ENCODE data around the gene DDX20.

DDX20 gene

GRCh38 chr1:111762332-111762731, 6.6 kb downstream of the DDX20 start:
- no peak for TF ChIP-seq CTCF (IDR thresholded peaks at IDR 0.05; ENCODE audit: control extremely low read depth, extremely low read depth, low read depth, missing control alignments)
- ChIA-PET POLR2A (no interaction called here), CTCF (interaction anchor here (0.8 to 1.3 kb wide), 2 partner anchors 15 to 255 kb away, joined by 3 to 4 read pairs; no protein-coding TSS in a partner anchor)
- DNase-seq (ENCODE audit: extremely low spot score), result no peak

GRCh38 chr1:111768023-111768422, 12.3 kb downstream of the DDX20 start:
- CTCF ChIA-PET, result interaction anchor here (1.0 to 5.8 kb wide), 18 partner anchors 11 to 986 kb away, joined by 3 to 61 read pairs (median 5); partner anchors contain the start of genes ADORA3, DDX20, INKA2 and TMIGD3
- no peak for DNase-seq (ENCODE audit: extremely low spot score)
- no peak for TF ChIP-seq CTCF (IDR thresholded peaks at IDR 0.05; ENCODE audit: control extremely low read depth, extremely low read depth, low read depth, missing control alignments)
- POLR2A ChIA-PET, result no interaction called here

GRCh38 chr1:111768625-111769024, 12.9 kb downstream of the DDX20 start:
- POLR2A ChIA-PET, result no interaction called here
- CTCF ChIA-PET, result interaction anchor here (0.7 to 5.8 kb wide), 27 partner anchors 9 to 738 kb away, joined by 3 to 61 read pairs (median 5); partner anchors contain the start of genes ADORA3, ATP5PB, C1orf162 and DDX20
- no peak for DNase-seq (ENCODE audit: extremely low spot score)
- no peak for TF ChIP-seq CTCF (IDR thresholded peaks at IDR 0.05; ENCODE audit: control extremely low read depth, extremely low read depth, low read depth, missing control alignments)

- TF ChIP-seq CTCF (IDR thresholded peaks at IDR 0.05; ENCODE audit: control extremely low read depth, extremely low read depth, low read depth, missing control alignments), result peak; percentile 78
- CTCF ChIA-PET, result interaction anchor here (0.7 to 5.8 kb wide), 45 partner anchors 8 to 739 kb away, joined by 3 to 61 read pairs (median 4); partner anchors contain the start of genes ADORA3, ATP5PB, C1orf162 and DDX20
- POLR2A ChIA-PET, result no interaction called here
- DNase-seq (ENCODE audit: extremely low spot score), result peak; percentile 53
Observed at GRCh38 chr1:111769517-111770146, 13.9 kb downstream of the DDX20 start.

- ChIA-PET CTCF (interaction anchor here (1.2 to 2.1 kb wide), 3 partner anchors 9 to 366 kb away, joined by 3 to 9 read pairs (median 4); no protein-coding TSS in a partner anchor), POLR2A (no interaction called here)
- no peak for DNase-seq (ENCODE audit: extremely low spot score)
- TF ChIP-seq CTCF (IDR thresholded peaks at IDR 0.05; ENCODE audit: control extremely low read depth, extremely low read depth, low read depth, missing control alignments), result no peak
Observed at GRCh38 chr1:111770916-111771315, 15.2 kb downstream of the DDX20 start.

GRCh38 chr1:111775966-111776365, 20.3 kb downstream of the DDX20 start:
- DNase-seq (ENCODE audit: extremely low spot score), result no peak
- CTCF ChIA-PET, result no interaction called here
- POLR2A ChIA-PET, result no interaction called here
- TF ChIP-seq CTCF (IDR thresholded peaks at IDR 0.05; ENCODE audit: control extremely low read depth, extremely low read depth, low read depth, missing control alignments), result no peak
